GM13977 (cell line): ENCODE results near the gene SASH3.

ENCODE experiments used
- DNase-seq: peaks from one replicate; pipeline ENCODE4 v3.0.0; 2012; ENCODE audit warnings: low spot score
- CTCF ChIP-seq: IDR thresholded peaks from 2 replicates; pipeline ENCODE4 v1.5.1; 2012; ENCODE audit warnings: mild to moderate bottlenecking, control low read depth; ENCODE audit not compliant: insufficient read depth; ENCODE audit errors: extremely low read depth, missing control alignments
- in situ Hi-C: fragments of 300-500 bp; cut with MboI; formaldehyde crosslinking; loops from one replicate; pipeline ENCODE4 v1.12.0; 2022; ENCODE audit warnings: low sequenced_read_pairs, low pct_unique_long_range_greater_than_20kb, mixed read lengths, inconsistent platforms; ENCODE audit not compliant: unreplicated experiment

Gene SASH3

GRCh38 chrX:129773649-129774458 is 5.9 kb upstream of the SASH3 start:
- no peak for DNase-seq
- TF ChIP-seq CTCF = no peak
- in situ Hi-C loops = no loop called here

GRCh38 chrX:129777218-129778030 is 2.3 kb upstream of the SASH3 start:
- in situ Hi-C loops = no loop called here
- no peak for DNase-seq
- TF ChIP-seq CTCF = no peak

- in situ Hi-C loops = no loop called here
- no peak for DNase-seq
- TF ChIP-seq CTCF = no peak
Measured at GRCh38 chrX:129779086-129779672, 570 bp upstream of the SASH3 start.

- in situ Hi-C loops = no loop called here
- no peak for TF ChIP-seq CTCF
- DNase-seq = no peak
Measured at GRCh38 chrX:129780441-129781105, 824 bp downstream of the SASH3 start.

- peak; percentile 76 for DNase-seq
- no peak for TF ChIP-seq CTCF
- in situ Hi-C loops = no loop called here
Measured at GRCh38 chrX:129781134-129781672, 1.5 kb downstream of the SASH3 start.
